ENCODE measurements around the gene EXD3. TPM values are rescaled to one million over a fixed set of nuclear protein-coding genes. Genes with fewer than 3 reads are reported as not detected.

EXD3 gene
- total and polyA plus RNA-seq, 9 of the 15 experiments (the other 6 are each of a cell fraction or from before 2014, with no cell fraction given), result 0.29 to 12.5 (median 3.9) TPM

- TF ChIP-seq PKNOX1 (IDR thresholded peaks at IDR 0.05) (peak; percentile 29; the same call in 1 of the 2 replicates), XRCC5 (IDR thresholded peaks at IDR 0.05; ENCODE audit: low read depth, low read length) (no peak), TBP (optimal IDR thresholded peaks at IDR 0.05; ENCODE audit: low read depth, low read length) (peak; percentile 64), RBM17 (IDR thresholded peaks at IDR 0.05; ENCODE audit: borderline replicate concordance, low read depth, low read length) (no peak), MYC (IDR thresholded peaks at IDR 0.05; ENCODE audit: low read depth, low read length) (peak; percentile 57), MYC (CRISPR knock-in tag; IDR thresholded peaks at IDR 0.05; ENCODE audit: borderline replicate concordance, low read depth) (no peak), CREB1 (IDR thresholded peaks at IDR 0.05) (peak; percentile 79), CREB1 (CRISPR knock-in tag; IDR thresholded peaks at IDR 0.05) (peak; percentile 92), KLF13 (tag; IDR thresholded peaks at IDR 0.05; ENCODE audit: borderline replicate concordance, low read depth) (peak; percentile 67; the same call in 1 of the 2 replicates), HDAC8 (tag; IDR thresholded peaks at IDR 0.05) (no peak), XRCC4 (IDR thresholded peaks at IDR 0.05; ENCODE audit: extremely low read depth, insufficient read depth, insufficient read length) (no peak), RBFOX2 (IDR thresholded peaks at IDR 0.05; ENCODE audit: low read depth, low read length) (peak; percentile 71), CCNT2 (IDR thresholded peaks at IDR 0.05; ENCODE audit: borderline replicate concordance, extremely low read depth, insufficient read length, low read depth, low read length) (peak; percentile 80), BRD4 (IDR thresholded peaks at IDR 0.05) (no peak), SIN3B (IDR thresholded peaks at IDR 0.05; ENCODE audit: low read depth) (peak; percentile 42; the same call in 1 of the 2 replicates), PCBP1 (IDR thresholded peaks at IDR 0.05; ENCODE audit: low read depth, low read length, poor library complexity, severe bottlenecking) (peak; percentile 8), FOSL1 (tag; conservative IDR thresholded peaks at IDR 0.05) (no peak), PHTF2 (CRISPR knock-in tag; IDR thresholded peaks at IDR 0.05) (no peak), ZNF511 (CRISPR knock-in tag; IDR thresholded peaks at IDR 0.05) (no peak), ZNF165 (CRISPR knock-in tag; IDR thresholded peaks at IDR 0.05; ENCODE audit: borderline replicate concordance) (no peak), SRSF7 (optimal IDR thresholded peaks at IDR 0.05; ENCODE audit: low read depth, low read length) (no peak), AFF1 (IDR thresholded peaks at IDR 0.05; ENCODE audit: low read depth in 1 of 2, partially characterized antibody in 2 of 2) (no peak), ZBTB7A (IDR thresholded peaks at IDR 0.05; ENCODE audit: borderline replicate concordance, control insufficient read depth, low read depth, low read length) (peak; percentile 6; the same call in 1 of the 2 replicates), PHB (CRISPR knock-in tag; IDR thresholded peaks at IDR 0.05) (no peak), ZNF75A (CRISPR knock-in tag; IDR thresholded peaks at IDR 0.05) (no peak)
Measured at GRCh38 chr9:137459152-137459600, 36.2 kb upstream of the EXD3 start, which contains the start of gene NSMF (continued).
